Muscle layer of duodenum (tissue), 2 donors: ENCODE data around the gene CSNK1A1.

ENCODE experiments used
- H3K27ac ChIP-seq: one replicate; pipeline ENCODE4 v1.7.0; 2013; ENCODE audit warnings: mild to moderate bottlenecking, low read length
- H3K27me3 ChIP-seq: one replicate; pipeline ENCODE4 v1.7.0; 2013; ENCODE audit warnings: low read depth, mild to moderate bottlenecking, control low read depth, low read length
- H3K36me3 ChIP-seq, 2 donors: one replicate each; pipeline ENCODE4 v1.7.0; 2013; ENCODE audit warnings: low read length in 2 of 2, control low read depth in 1 of 2, mild to moderate bottlenecking in 1 of 2; ENCODE audit not compliant: insufficient read depth in 2 of 2, control insufficient read depth in 1 of 2
- H3K4me1 ChIP-seq, 2 donors: one replicate each; pipeline ENCODE4 v1.7.0; 2013; ENCODE audit warnings: low read length in 2 of 2, mild to moderate bottlenecking in 2 of 2, control low read depth in 1 of 2, moderate library complexity in 1 of 2; ENCODE audit not compliant: insufficient read depth in 2 of 2, control insufficient read depth in 1 of 2
- H3K4me3 ChIP-seq, 2 donors: one replicate each; pipeline ENCODE4 v1.7.0; 2013; ENCODE audit warnings: low read length in 2 of 2, low read depth in 1 of 2, mild to moderate bottlenecking in 1 of 2
- H3K9me3 ChIP-seq, 2 donors: one replicate each; pipeline ENCODE4 v1.7.0; 2013; ENCODE audit warnings: low read length in 2 of 2, control low read depth in 1 of 2, mild to moderate bottlenecking in 1 of 2; ENCODE audit not compliant: control insufficient read depth in 1 of 2
- donor health status: healthy.

Gene CSNK1A1

GRCh38 chr5:149488645-149489306 lies 62.5 kb downstream of the CSNK1A1 start:
- H3K4me1 ChIP-seq = peaks cover 19 to 25% of the 10 kb centered on the region in 2 donors
- H3K27me3 ChIP-seq = no peaks in the 10 kb centered on the region
- H3K27ac ChIP-seq = peak overlapping the region; percentile 94

GRCh38 chr5:149487672-149488071 lies 63.6 kb downstream of the CSNK1A1 start:
- H3K4me3 ChIP-seq = no peak overlapping the region
- H3K36me3 ChIP-seq = peaks cover 0 to 4% of the 10 kb centered on the region in 2 donors
- no peaks in the 10 kb centered on the region for H3K9me3 ChIP-seq
- peaks cover 19 to 25% of the 10 kb centered on the region in 2 donors for H3K4me1 ChIP-seq
- H3K27ac ChIP-seq = peak overlapping the region; percentile 94
- H3K27me3 ChIP-seq = no peaks in the 10 kb centered on the region

More at GRCh38 chr5:149488645-149489306, 62.5 kb downstream of the CSNK1A1 start:
- peak overlapping the region in 1 of 2 donors; percentile 10 for H3K4me3 ChIP-seq
- H3K9me3 ChIP-seq = no peaks in the 10 kb centered on the region
- H3K36me3 ChIP-seq = peaks cover 5 to 15% of the 10 kb centered on the region in 2 donors

- Histone ChIP-seq H3K4me1 (peaks cover 20 to 25% of the 10 kb centered on the region in 2 donors), H3K27me3 (no peaks in the 10 kb centered on the region), H3K4me3 (peak overlapping the region in 1 of 2 donors; percentile 23), H3K9me3 (no peaks in the 10 kb centered on the region), H3K36me3 (peaks cover 0 to 4% of the 10 kb centered on the region in 2 donors), H3K27ac (peak overlapping the region; percentile 94)
Measured at GRCh38 chr5:149486726-149487635, 64.3 kb downstream of the CSNK1A1 start.

- Histone ChIP-seq H3K9me3 (no peaks in the 10 kb centered on the region), H3K4me1 (peaks cover 25 to 26% of the 10 kb centered on the region in 2 donors), H3K36me3 (peaks cover 0 to 4% of the 10 kb centered on the region in 2 donors), H3K27me3 (no peaks in the 10 kb centered on the region), H3K27ac (peak overlapping the region; percentile 94), H3K4me3 (no peak overlapping the region)
Measured at GRCh38 chr5:149485655-149486615, 65.3 kb downstream of the CSNK1A1 start.

- H3K9me3 ChIP-seq = no peaks in the 10 kb centered on the region
- peaks cover 0 to under 1% of the 10 kb centered on the region in 2 donors for H3K36me3 ChIP-seq
- H3K27me3 ChIP-seq = no peaks in the 10 kb centered on the region
- peaks cover 2 to 8% of the 10 kb centered on the region in 2 donors for H3K4me1 ChIP-seq
- H3K4me3 ChIP-seq = no peak overlapping the region
- peak overlapping the region; percentile 77 for H3K27ac ChIP-seq
Measured at GRCh38 chr5:149481485-149481884, 69.8 kb downstream of the CSNK1A1 start.

- Histone ChIP-seq H3K36me3 (no peaks in the 10 kb centered on the region), H3K4me3 (no peak overlapping the region), H3K4me1 (peaks cover 0 to 7% of the 10 kb centered on the region in 2 donors), H3K27me3 (no peaks in the 10 kb centered on the region), H3K27ac (no peak overlapping the region), H3K9me3 (no peaks in the 10 kb centered on the region)
Measured at GRCh38 chr5:149478761-149479160, 72.5 kb downstream of the CSNK1A1 start.

GRCh38 chr5:149475777-149476176 lies 75.5 kb downstream of the CSNK1A1 start:
- peaks cover 9 to 11% of the 10 kb centered on the region in 2 donors for H3K4me1 ChIP-seq
- H3K4me3 ChIP-seq = no peak overlapping the region
- H3K27me3 ChIP-seq = no peaks in the 10 kb centered on the region
- no peak overlapping the region for H3K27ac ChIP-seq
- H3K9me3 ChIP-seq = no peaks in the 10 kb centered on the region
- H3K36me3 ChIP-seq = no peaks in the 10 kb centered on the region

GRCh38 chr5:149474198-149474597 lies 77.0 kb downstream of the CSNK1A1 start:
- H3K27me3 ChIP-seq = no peaks in the 10 kb centered on the region
- peaks cover 9 to 11% of the 10 kb centered on the region in 2 donors for H3K4me1 ChIP-seq
- no peaks in the 10 kb centered on the region for H3K36me3 ChIP-seq
- no peaks in the 10 kb centered on the region for H3K9me3 ChIP-seq
- no peak overlapping the region for H3K4me3 ChIP-seq
- H3K27ac ChIP-seq = no peak overlapping the region

GRCh38 chr5:149473441-149473840 lies 77.8 kb downstream of the CSNK1A1 start:
- Histone ChIP-seq H3K9me3 (no peaks in the 10 kb centered on the region), H3K27me3 (no peaks in the 10 kb centered on the region), H3K27ac (no peak overlapping the region), H3K36me3 (no peaks in the 10 kb centered on the region), H3K4me3 (no peak overlapping the region), H3K4me1 (peaks cover 9 to 11% of the 10 kb centered on the region in 2 donors)

- H3K27me3 ChIP-seq = no peaks in the 10 kb centered on the region
- no peak overlapping the region for H3K4me3 ChIP-seq
- H3K36me3 ChIP-seq = no peaks in the 10 kb centered on the region
- peaks cover 9 to 11% of the 10 kb centered on the region in 2 donors for H3K4me1 ChIP-seq
- H3K9me3 ChIP-seq = no peaks in the 10 kb centered on the region
- H3K27ac ChIP-seq = no peak overlapping the region
Measured at GRCh38 chr5:149472399-149472798, 78.8 kb downstream of the CSNK1A1 start.
